PFSK-1 (cell line): ENCODE results near the gene ASB16.

Source experiments
- POLR2AphosphoS5 ChIP-seq: IDR thresholded peaks from 2 replicates; pipeline ENCODE4 v1.6.1; 2012; ENCODE audit warnings: low read depth, mild to moderate bottlenecking, control low read depth, low read length, moderate library complexity
- SIN3A ChIP-seq: IDR thresholded peaks from 2 replicates; pipeline ENCODE4 v1.6.1; 2012; ENCODE audit warnings: mild to moderate bottlenecking, low read length, moderate library complexity, borderline replicate concordance; ENCODE audit not compliant: insufficient read depth
- TAF1 ChIP-seq: IDR thresholded peaks from 2 replicates; pipeline ENCODE4 v1.6.1; 2012; ENCODE audit warnings: low read length, control low read depth, borderline replicate concordance; ENCODE audit not compliant: insufficient read depth

DNA sequence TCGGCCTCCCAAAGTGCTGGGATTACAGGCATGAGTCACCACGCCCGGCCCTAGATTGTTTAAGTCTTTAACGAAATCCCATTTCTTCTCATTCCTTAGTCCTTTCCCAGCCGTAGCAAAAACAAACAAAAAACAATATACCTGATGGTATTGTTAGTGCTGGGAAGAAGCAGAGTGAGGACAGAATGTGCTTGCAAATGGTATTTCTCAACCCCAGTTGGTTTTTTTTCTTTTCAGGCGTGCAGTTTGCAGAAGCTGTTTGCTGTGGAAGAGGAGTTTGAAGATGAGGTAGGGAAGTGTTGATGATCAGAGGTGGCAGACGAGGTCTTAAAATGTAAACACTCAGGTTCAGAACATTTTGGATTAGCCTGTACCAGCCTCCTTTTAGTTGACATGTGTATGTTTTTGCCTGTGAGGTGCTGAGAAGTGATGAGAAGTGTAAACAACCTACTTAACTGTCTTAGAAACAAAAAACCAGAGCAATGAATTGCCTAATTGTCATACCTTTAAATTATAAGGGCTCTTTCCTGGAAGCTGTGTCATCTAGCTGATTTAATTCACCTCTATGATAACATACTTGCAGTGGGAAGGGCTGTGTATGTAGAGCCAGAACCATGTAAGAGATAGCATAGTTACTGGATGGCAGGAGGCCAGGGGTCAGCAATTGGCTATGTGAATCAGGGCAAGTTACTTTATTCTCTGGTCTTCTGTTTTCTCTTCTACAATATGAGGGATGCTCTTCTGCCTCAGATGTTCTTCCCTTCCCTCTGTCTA, 25.4 kb upstream of the ASB16 start:
- TF ChIP-seq SIN3A, result no peak
- no peak for TF ChIP-seq TAF1
- no peak for TF ChIP-seq POLR2AphosphoS5
